ENCODE data around the gene MYO1B.

- TF ChIP-seq CTCF (IDR thresholded peaks at IDR 0.05) (no peak), POLR2A (IDR thresholded peaks at IDR 0.05) (no peak)
Observed at GRCh38 chr2:191272064-191272463, 26.9 kb downstream of the MYO1B start.

Measured in upper lobe of left lung (tissue), 4 donors.